LNCaP clone FGC (cell line): ENCODE measurements around the gene MAP3K19.
"Not testable (repeated sequence)": the region's sequence is repeated elsewhere in the genome, so short reads cannot be mapped to it uniquely, and the experiment has no call there.

Experiments
- DNase-seq: peaks from one replicate; pipeline ENCODE4 v3.0.0-alpha.2; 2011; ENCODE audit warnings: low read depth
- H3K4me3 ChIP-seq: 2 replicates; pipeline ENCODE4 v1.5.1; 2011; ENCODE audit warnings: mild to moderate bottlenecking, low read depth, low read length, control low read depth
- TF ChIP-seq, protein P1 (sequence below): IDR thresholded peaks from 2 replicates; pipeline ENCODE4 v1.5.1; 2012; ENCODE audit warnings: mild to moderate bottlenecking; ENCODE audit not compliant: control insufficient read depth, insufficient read depth; ENCODE audit errors: extremely low read depth

Gene MAP3K19

DNA sequence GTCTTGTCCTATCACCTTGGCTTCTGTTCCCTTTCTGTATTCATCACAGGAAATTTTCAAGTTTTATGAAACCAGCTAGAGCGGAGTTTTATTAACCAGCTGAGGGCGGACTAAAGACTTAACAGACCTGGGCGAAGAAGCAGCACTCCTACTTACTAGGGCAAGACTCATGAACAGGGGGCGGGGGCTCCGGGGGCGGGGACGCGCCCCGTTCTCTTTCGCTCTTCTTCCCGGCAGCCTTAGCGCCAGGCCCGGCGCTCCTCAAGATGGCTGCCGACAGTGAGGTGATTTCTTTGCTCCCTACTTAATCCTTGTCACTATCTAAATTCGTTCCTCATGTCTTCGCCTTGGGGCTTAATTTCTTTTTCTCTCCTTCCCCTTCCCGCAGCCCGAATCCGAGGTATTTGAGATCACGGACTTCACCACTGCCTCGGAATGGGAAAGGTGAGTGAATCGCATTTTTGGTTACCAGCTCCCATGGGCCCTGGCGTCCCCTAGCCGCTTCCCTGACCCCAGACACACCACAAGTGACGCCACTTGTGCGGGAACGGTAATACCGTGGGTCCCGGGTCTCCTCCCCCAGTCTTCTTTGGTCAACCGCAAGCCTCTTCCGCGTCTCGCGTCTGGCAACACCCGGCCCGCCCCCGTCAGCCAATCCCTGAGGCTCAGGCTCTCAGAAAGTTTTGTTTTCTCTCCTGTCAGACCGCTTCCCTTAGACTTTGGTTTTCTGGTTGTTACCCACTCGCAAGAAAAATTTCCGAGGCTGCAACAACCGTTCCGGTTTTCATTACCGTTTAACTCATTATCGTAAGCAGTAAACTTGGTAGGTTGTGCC, 5.0 kb upstream of the MAP3K19 start, which contains the start of gene RAB3GAP1:
Gene RAB3GAP1, plus strand, starts transcription at position 251 of the 835 bp plus-strand sequence. Its CDS starts 16 bp downstream, at position 267.
- TF ChIP-seq, protein P1, sequence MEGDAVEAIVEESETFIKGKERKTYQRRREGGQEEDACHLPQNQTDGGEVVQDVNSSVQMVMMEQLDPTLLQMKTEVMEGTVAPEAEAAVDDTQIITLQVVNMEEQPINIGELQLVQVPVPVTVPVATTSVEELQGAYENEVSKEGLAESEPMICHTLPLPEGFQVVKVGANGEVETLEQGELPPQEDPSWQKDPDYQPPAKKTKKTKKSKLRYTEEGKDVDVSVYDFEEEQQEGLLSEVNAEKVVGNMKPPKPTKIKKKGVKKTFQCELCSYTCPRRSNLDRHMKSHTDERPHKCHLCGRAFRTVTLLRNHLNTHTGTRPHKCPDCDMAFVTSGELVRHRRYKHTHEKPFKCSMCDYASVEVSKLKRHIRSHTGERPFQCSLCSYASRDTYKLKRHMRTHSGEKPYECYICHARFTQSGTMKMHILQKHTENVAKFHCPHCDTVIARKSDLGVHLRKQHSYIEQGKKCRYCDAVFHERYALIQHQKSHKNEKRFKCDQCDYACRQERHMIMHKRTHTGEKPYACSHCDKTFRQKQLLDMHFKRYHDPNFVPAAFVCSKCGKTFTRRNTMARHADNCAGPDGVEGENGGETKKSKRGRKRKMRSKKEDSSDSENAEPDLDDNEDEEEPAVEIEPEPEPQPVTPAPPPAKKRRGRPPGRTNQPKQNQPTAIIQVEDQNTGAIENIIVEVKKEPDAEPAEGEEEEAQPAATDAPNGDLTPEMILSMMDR, result no peak
- peak within 1 kb of the TSS; percentile 97 for H3K4me3 ChIP-seq
- peak; percentile 37 for DNase-seq

DNA sequence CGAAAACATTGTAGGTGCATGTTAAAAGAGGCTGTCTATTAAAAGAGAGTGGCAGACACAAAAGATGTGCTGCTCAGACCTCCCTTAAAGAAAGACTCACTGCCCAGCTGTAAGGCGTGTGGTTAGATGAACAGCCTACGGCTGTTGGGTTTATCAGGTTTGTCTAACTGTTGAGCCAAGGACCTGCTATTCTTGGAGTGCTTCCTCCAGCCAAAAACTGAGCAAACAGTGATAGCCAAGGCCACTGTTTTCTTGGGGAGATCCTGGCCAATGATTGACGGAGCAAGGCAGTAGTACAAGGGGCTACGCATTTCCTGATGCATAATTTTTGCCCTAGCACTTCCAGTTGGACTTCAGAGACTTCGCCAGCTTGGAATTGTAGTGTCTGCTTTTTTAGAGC, 3.4 kb upstream of the MAP3K19 start:
- H3K4me3 ChIP-seq, result no peak overlapping the region
- TF ChIP-seq, protein P1, result no peak
- no peak for DNase-seq

DNA sequence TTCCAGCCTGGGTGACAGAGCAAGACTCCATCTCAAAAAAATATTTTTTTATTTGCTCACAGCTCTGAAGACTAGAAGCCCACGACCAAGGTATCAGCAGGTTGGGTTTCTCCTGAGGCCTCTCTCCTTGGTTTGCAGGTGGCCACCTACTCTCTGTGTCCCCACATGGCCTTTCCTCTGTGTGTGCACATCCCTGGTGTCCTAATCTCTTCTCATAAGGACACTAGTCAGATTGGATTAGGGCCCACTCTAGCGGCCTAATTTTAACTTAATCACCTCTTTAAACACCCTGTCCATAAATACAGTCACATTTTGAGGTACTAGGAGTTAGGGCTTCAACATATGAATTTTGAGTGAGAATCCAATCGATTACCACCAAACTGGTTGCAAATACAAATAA, 2.9 kb upstream of the MAP3K19 start:
- no peak for DNase-seq
- TF ChIP-seq, protein P1, result no peak
- no peak overlapping the region for H3K4me3 ChIP-seq

- no peak for DNase-seq
- H3K4me3 ChIP-seq, result no peak overlapping the region
- TF ChIP-seq, protein P1, result no peak
These were observed 875 bp upstream of the MAP3K19 start for GRCh38 chr2:135048122-135048521.

DNA sequence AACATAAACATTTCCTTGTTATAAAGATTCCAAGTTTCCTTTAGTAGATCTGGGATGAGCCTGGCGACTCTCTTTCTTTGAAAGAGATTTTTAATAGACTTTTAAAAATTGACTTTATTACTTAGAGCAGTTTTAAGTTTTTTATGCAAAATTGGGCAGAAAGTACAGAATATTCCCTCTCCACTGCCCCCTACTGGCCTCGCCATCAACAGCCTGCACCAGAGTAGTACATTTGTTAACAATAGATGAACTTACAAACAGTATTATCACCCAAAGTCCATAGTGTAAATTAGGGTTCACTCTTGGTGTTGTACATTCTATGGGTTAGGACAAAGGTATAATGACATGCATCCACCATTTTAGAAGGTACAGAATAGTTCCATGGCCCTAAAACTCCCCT, 3.9 kb downstream of the MAP3K19 start:
- TF ChIP-seq, protein P1, result peak; percentile 39
- no peak overlapping the region for H3K4me3 ChIP-seq
- no peak for DNase-seq

- no peak for DNase-seq
- H3K4me3 ChIP-seq, result no peak overlapping the region
- TF ChIP-seq, protein P1, result no peak
These were observed 9.4 kb downstream of the MAP3K19 start for GRCh38 chr2:135037831-135038230.

GRCh38 chr2:135033216-135033615, 14.0 kb downstream of the MAP3K19 start:
- DNase-seq, H3K4me3 ChIP-seq: not testable (repeated sequence)
